Spleen (tissue), 11 donors: Measurements from ENCODE around the gene PCDHGA2. TPM values are rescaled to one million over a fixed set of nuclear protein-coding genes. Genes with fewer than 3 reads are reported as not detected.

Experiments
- DNase-seq: peaks from one replicate; pipeline ENCODE4 v3.0.0-alpha.2; 2020
- H3K27ac ChIP-seq, 8 donors: fragments of 200-600 bp; sonication (generic) in 7 of 8; 1 replicate in 4 of 8; 2 replicates in 4 of 8; pipeline versions ENCODE4 v1.5.0 to v1.8.0; 2016 to 2021; ENCODE audit warnings: inconsistent platforms in 4 of 8, mild to moderate bottlenecking in 4 of 8, moderate library complexity in 1 of 8
- H3K27me3 ChIP-seq, 7 donors: fragments of 200-600 bp; sonication (generic) in 6 of 7; replicated peaks in 1 of 7; 1 replicate in 4 of 7; 2 replicates in 3 of 7; pipeline versions ENCODE4 v1.5.0 to v1.8.0; 2016 to 2021; ENCODE audit warnings: inconsistent platforms in 3 of 7, mild to moderate bottlenecking in 1 of 7
- H3K36me3 ChIP-seq, 6 donors: fragments of 200-600 bp; sonication (generic) in 5 of 6; 1 replicate in 4 of 6; 2 replicates in 2 of 6; pipeline versions ENCODE4 v1.5.0 to v1.8.0; 2016 to 2021; ENCODE audit warnings: inconsistent platforms in 2 of 6
- H3K4me1 ChIP-seq, 6 donors: fragments of 200-600 bp; sonication (generic) in 5 of 6; 1 replicate in 3 of 6; 2 replicates in 3 of 6; pipeline versions ENCODE4 v1.5.0 to v1.8.0; 2016 to 2021; ENCODE audit warnings: inconsistent platforms in 3 of 6
- H3K4me3 ChIP-seq, 8 donors: fragments of 200-600 bp; sonication (generic) in 7 of 8; 1 replicate in 4 of 8; 2 replicates in 4 of 8; pipeline versions ENCODE4 v1.5.0 to v1.8.0; 2016 to 2021; ENCODE audit warnings: inconsistent platforms in 4 of 8, mild to moderate bottlenecking in 4 of 8, moderate library complexity in 2 of 8
- H3K9me3 ChIP-seq, 8 donors: fragments of 200-600 bp; sonication (generic) in 7 of 8; 1 replicate in 4 of 8; 2 replicates in 4 of 8; pipeline versions ENCODE4 v1.5.0 to v1.8.0; 2016 to 2021; ENCODE audit warnings: inconsistent platforms in 4 of 8
- POLR2A ChIP-seq, 3 donors: fragments of 450-650 bp; IDR thresholded peaks; one replicate each; pipeline ENCODE4 v1.5.1; 2017; ENCODE audit warnings: antibody characterized with exemption in 3 of 3, mild to moderate bottlenecking in 1 of 3
- POLR2AphosphoS5 ChIP-seq, 3 donors: sonication (generic); formaldehyde crosslinking; IDR thresholded peaks; one replicate each; pipeline ENCODE4 v1.5.1; 2017; ENCODE audit warnings: antibody characterized with exemption in 3 of 3
- WGBS, 5 donors: extraction: QIAGEN DNeasy Blood & Tissue Kit in 3 of 5; methylation state at CpG; one replicate each; pipeline versions ENCODE4 v1.1.5 to v1.1.7; 2013 to 2018; 5-methylcytosine and 5-hydroxymethylcytosine counted together
- intact Hi-C: fragments of 100-400 bp; cut with DNase I; formaldehyde crosslinking; loops from one replicate; pipeline ENCODE4 v1.15.0; 2023; ENCODE audit warnings: low total_unique reads
- polyA plus RNA-seq, 3 donors: library from polyadenylated mRNA; stranded (reverse); fragments of 200-250 nt; gene quantifications; one replicate each; pipeline ENCODE4 v1.2.1, GENCODE V29; 2013
- total RNA-seq, 7 donors: library from RNA; depleted of rRNA in 3 of 7; stranded (reverse); fragments of >200 nt in 3 of 7; fragmentation: NEBNext Ultra II Directional in 4 of 7; extraction: Animal tissue kit (Norgen Biotek cat#: 25700) in 4 of 7; gene quantifications; one replicate each; pipeline versions ENCODE4 v1.1.0 to v1.2.1, GENCODE V29; 2016 to 2021
- TF ChIP-seq, protein P1 (sequence below), 11 experiments: fragments of 200-600 bp in 7 of 11; fragments of 450-650 bp in 4 of 11; sonication (generic) in 4 of 11; IDR thresholded peaks in 8 of 11; conservative IDR thresholded peaks in 3 of 11; 1 replicate in 7 of 11; 2 replicates in 4 of 11; pipeline versions ENCODE4 v1.4.0 to v1.8.0; 2016 to 2021; ENCODE audit warnings: antibody characterized with exemption in 11 of 11, inconsistent platforms in 4 of 11, mild to moderate bottlenecking in 1 of 11
- donor health status: healthy with polysubstance abuse.
- donor health status: DM: no; HTN: no; CAD: no; lungs with moderate emphysema.
- donor health status: DM: no; HTN: no; CAD: no.
- donor health status: Bipolar disorder and iron deficiency.
- donor health status: healthy.
- donor health status: DM: no; HTN: no; CAD: no.
- donor health status: DM: yes; HTN: yes; CAD: no.

The PCDHGA2 gene
- total and polyA plus RNA-seq, 10 donors = 0.04 to 3.9 (median 1.4) TPM

GRCh38 chr5:141392429-141393198 is 54.1 kb downstream of the PCDHGA2 start, which contains the start of gene PCDHGA8:
Gene PCDHGA8 (plus strand): TSS chr5:141392633. CDS start chr5:141392814, 181 bp downstream.
- peak within 1 kb of the TSS in 1 of 8 donors; percentile 6 for H3K4me3 ChIP-seq
- peaks cover 0 to 96% (median 11%) of the 10 kb centered on the region in 7 donors for H3K27me3 ChIP-seq
- DNase-seq = no peak
- peaks cover 0 to 10% (median 0%) of the 10 kb centered on the region in 6 donors for H3K36me3 ChIP-seq
- intact Hi-C loops = no loop called here
- H3K4me1 ChIP-seq = no peaks in the 10 kb centered on the region
- no peak within 1 kb of the TSS for H3K27ac ChIP-seq
- TF ChIP-seq, protein P1, sequence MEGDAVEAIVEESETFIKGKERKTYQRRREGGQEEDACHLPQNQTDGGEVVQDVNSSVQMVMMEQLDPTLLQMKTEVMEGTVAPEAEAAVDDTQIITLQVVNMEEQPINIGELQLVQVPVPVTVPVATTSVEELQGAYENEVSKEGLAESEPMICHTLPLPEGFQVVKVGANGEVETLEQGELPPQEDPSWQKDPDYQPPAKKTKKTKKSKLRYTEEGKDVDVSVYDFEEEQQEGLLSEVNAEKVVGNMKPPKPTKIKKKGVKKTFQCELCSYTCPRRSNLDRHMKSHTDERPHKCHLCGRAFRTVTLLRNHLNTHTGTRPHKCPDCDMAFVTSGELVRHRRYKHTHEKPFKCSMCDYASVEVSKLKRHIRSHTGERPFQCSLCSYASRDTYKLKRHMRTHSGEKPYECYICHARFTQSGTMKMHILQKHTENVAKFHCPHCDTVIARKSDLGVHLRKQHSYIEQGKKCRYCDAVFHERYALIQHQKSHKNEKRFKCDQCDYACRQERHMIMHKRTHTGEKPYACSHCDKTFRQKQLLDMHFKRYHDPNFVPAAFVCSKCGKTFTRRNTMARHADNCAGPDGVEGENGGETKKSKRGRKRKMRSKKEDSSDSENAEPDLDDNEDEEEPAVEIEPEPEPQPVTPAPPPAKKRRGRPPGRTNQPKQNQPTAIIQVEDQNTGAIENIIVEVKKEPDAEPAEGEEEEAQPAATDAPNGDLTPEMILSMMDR (IDR thresholded peaks at IDR 0.05 in 8 of 11, conservative IDR thresholded peaks at IDR 0.05 in 3 of 11) = no peak
- TF ChIP-seq POLR2AphosphoS5 (IDR thresholded peaks at IDR 0.05) (no peak), POLR2A (IDR thresholded peaks at IDR 0.05) (no peak)
- peaks cover 0 to 96% (median 85%) of the 10 kb centered on the region in 8 donors for H3K9me3 ChIP-seq
- 29 to 36% (median 32%) methylated on average over 32 to 38 of the region's 38 CpGs for WGBS, 5 donors

Other genes starting within 250 kb of the PCDHGA2 start
Only the 30 nearest of the 38 such genes appear.
- gene PCDHB9, start 151.6 kb upstream of the PCDHGA2 start, total RNA-seq = 1 to 10 TPM in 5 of 7 donors, under 1 TPM in 2; 0.40 to 4.9 (median 1.5) TPM
- gene PCDHB9, start 151.6 kb upstream of the PCDHGA2 start, polyA plus RNA-seq = under 1 TPM; 0.06 to 0.19 (median 0.09) TPM
- 1 to 10 TPM in 4 of 7 donors, under 1 TPM in 3; 0.74 to 2.7 (median 1.4) TPM for gene PCDHB10, start 146.4 kb upstream of the PCDHGA2 start, total RNA-seq
- gene PCDHB10, start 146.4 kb upstream of the PCDHGA2 start, polyA plus RNA-seq = under 1 TPM; 0.09 to 0.26 (median 0.15) TPM
- gene PCDHB11, start 139.1 kb upstream of the PCDHGA2 start, total RNA-seq = 1 to 10 TPM in 5 of 7 donors, under 1 TPM in 2; 0.68 to 3.4 (median 1.2) TPM
- under 1 TPM; 0.07 to 0.19 (median 0.14) TPM for gene PCDHB11, start 139.1 kb upstream of the PCDHGA2 start, polyA plus RNA-seq
- 1 to 10 TPM; 1.1 to 2.4 (median 1.8) TPM for gene PCDHB12, start 130.0 kb upstream of the PCDHGA2 start, total RNA-seq
- gene PCDHB12, start 130.0 kb upstream of the PCDHGA2 start, polyA plus RNA-seq = under 1 TPM; 0.11 to 0.16 (median 0.11) TPM
- gene PCDHB13, start 124.8 kb upstream of the PCDHGA2 start, total RNA-seq = 1 to 10 TPM; 1.4 to 6.8 (median 4.0) TPM
- gene PCDHB13, start 124.8 kb upstream of the PCDHGA2 start, polyA plus RNA-seq = under 1 TPM; 0.09 to 0.38 (median 0.12) TPM
- 1 to 10 TPM; 1.6 to 5.9 (median 2.8) TPM for gene PCDHB14, start 115.4 kb upstream of the PCDHGA2 start, total RNA-seq
- under 1 TPM; 0.27 to 0.93 (median 0.30) TPM for gene PCDHB14, start 115.4 kb upstream of the PCDHGA2 start, polyA plus RNA-seq
- 1 to 10 TPM; 1.7 to 5.6 (median 3.8) TPM for gene PCDHB15, start 93.4 kb upstream of the PCDHGA2 start, total RNA-seq
- 1 to 10 TPM in 1 of 3 donors, under 1 TPM in 2; 0.42 to 1.1 (median 0.72) TPM for gene PCDHB15, start 93.4 kb upstream of the PCDHGA2 start, polyA plus RNA-seq
- gene SLC25A2, start 34.7 kb upstream of the PCDHGA2 start, total RNA-seq = 1 to 10 TPM in 6 of 7 donors, under 1 TPM in 1; 0.57 to 3.0 (median 2.2) TPM
- gene SLC25A2, start 34.7 kb upstream of the PCDHGA2 start, polyA plus RNA-seq = under 1 TPM; 0.05 to 0.22 (median 0.07) TPM
- gene TAF7, start 18.0 kb upstream of the PCDHGA2 start, total RNA-seq = 10 to 100 TPM; 67.6 to 80.6 (median 75.7) TPM
- gene TAF7, start 18.0 kb upstream of the PCDHGA2 start, polyA plus RNA-seq = 100 to 1,000 TPM in 2 of 3 donors, 10 to 100 TPM in 1; 91.1 to 112 (median 111) TPM
- under 1 TPM in 6 of 7 donors, not detected in 1; 0.17 to 0.52 (median 0.36) TPM for gene PCDHGA1, start 8.2 kb upstream of the PCDHGA2 start, total RNA-seq
- gene PCDHGA1, start 8.2 kb upstream of the PCDHGA2 start, polyA plus RNA-seq = under 1 TPM; 0.04 to 0.06 (median 0.06) TPM
- gene PCDHGA3, start 5.1 kb downstream of the PCDHGA2 start, total RNA-seq = 1 to 10 TPM in 5 of 7 donors, under 1 TPM in 2; 0.60 to 4.4 (median 2.1) TPM
- under 1 TPM in 1 of 3 donors, not detected in 2; 0.22 TPM for gene PCDHGA3, start 5.1 kb downstream of the PCDHGA2 start, polyA plus RNA-seq
- gene PCDHGB1, start 11.3 kb downstream of the PCDHGA2 start, total RNA-seq = 1 to 10 TPM in 6 of 7 donors, under 1 TPM in 1; 0.87 to 3.7 (median 1.6) TPM
- under 1 TPM in 2 of 3 donors, not detected in 1; 0.04 to 0.10 TPM for gene PCDHGB1, start 11.3 kb downstream of the PCDHGA2 start, polyA plus RNA-seq
- gene PCDHGA4, start 16.3 kb downstream of the PCDHGA2 start, total RNA-seq = 1 to 10 TPM; 1.4 to 4.5 (median 2.7) TPM
- under 1 TPM; 0.04 to 0.16 (median 0.05) TPM for gene PCDHGA4, start 16.3 kb downstream of the PCDHGA2 start, polyA plus RNA-seq
- 1 to 10 TPM; 1.7 to 4.5 (median 3.5) TPM for gene PCDHGB2, start 21.2 kb downstream of the PCDHGA2 start, total RNA-seq
- under 1 TPM in 2 of 3 donors, not detected in 1; 0.09 to 0.22 TPM for gene PCDHGB2, start 21.2 kb downstream of the PCDHGA2 start, polyA plus RNA-seq
- gene PCDHGA5, start 25.4 kb downstream of the PCDHGA2 start, total RNA-seq = 1 to 10 TPM; 1.4 to 3.1 (median 2.3) TPM
- gene PCDHGA5, start 25.4 kb downstream of the PCDHGA2 start, polyA plus RNA-seq = under 1 TPM in 2 of 3 donors, not detected in 1; 0.04 to 0.22 TPM
- gene PCDHGB3, start 31.5 kb downstream of the PCDHGA2 start, total RNA-seq = 1 to 10 TPM; 1.3 to 5.0 (median 3.9) TPM
- under 1 TPM; 0.06 to 0.38 (median 0.09) TPM for gene PCDHGB3, start 31.5 kb downstream of the PCDHGA2 start, polyA plus RNA-seq
- gene PCDHGA6, start 35.1 kb downstream of the PCDHGA2 start, total RNA-seq = 1 to 10 TPM; 2.2 to 5.0 (median 4.2) TPM
- gene PCDHGA6, start 35.1 kb downstream of the PCDHGA2 start, polyA plus RNA-seq = under 1 TPM; 0.35 to 0.58 (median 0.54) TPM
- 1 to 10 TPM; 1.2 to 5.4 (median 2.0) TPM for gene PCDHGA7, start 44.0 kb downstream of the PCDHGA2 start, total RNA-seq
- under 1 TPM; 0.18 to 0.29 (median 0.22) TPM for gene PCDHGA7, start 44.0 kb downstream of the PCDHGA2 start, polyA plus RNA-seq
- 1 to 10 TPM; 1.6 to 3.9 (median 3.0) TPM for gene PCDHGB4, start 48.9 kb downstream of the PCDHGA2 start, total RNA-seq
- under 1 TPM; 0.02 to 0.29 (median 0.14) TPM for gene PCDHGB4, start 48.9 kb downstream of the PCDHGA2 start, polyA plus RNA-seq
- 1 to 10 TPM in 6 of 7 donors, under 1 TPM in 1; 0.70 to 3.9 (median 2.1) TPM for gene PCDHGA8, start 53.9 kb downstream of the PCDHGA2 start, total RNA-seq
- gene PCDHGA8, start 53.9 kb downstream of the PCDHGA2 start, polyA plus RNA-seq = under 1 TPM in 2 of 3 donors, not detected in 1; 0.04 to 0.13 TPM
- gene PCDHGB5, start 59.2 kb downstream of the PCDHGA2 start, total RNA-seq = 1 to 10 TPM; 3.9 to 8.0 (median 5.6) TPM
- under 1 TPM; 0.07 to 0.32 (median 0.17) TPM for gene PCDHGB5, start 59.2 kb downstream of the PCDHGA2 start, polyA plus RNA-seq
- gene PCDHGA9, start 64.0 kb downstream of the PCDHGA2 start, total RNA-seq = 1 to 10 TPM; 2.6 to 9.6 (median 4.7) TPM
- under 1 TPM in 2 of 3 donors, not detected in 1; 0.11 to 0.29 TPM for gene PCDHGA9, start 64.0 kb downstream of the PCDHGA2 start, polyA plus RNA-seq
- 1 to 10 TPM; 3.1 to 6.8 (median 5.2) TPM for gene PCDHGB6, start 69.3 kb downstream of the PCDHGA2 start, total RNA-seq
- gene PCDHGB6, start 69.3 kb downstream of the PCDHGA2 start, polyA plus RNA-seq = under 1 TPM; 0.13 to 0.42 (median 0.20) TPM
- gene PCDHGA10, start 74.2 kb downstream of the PCDHGA2 start, total RNA-seq = 1 to 10 TPM; 2.5 to 6.9 (median 4.6) TPM
- under 1 TPM; 0.15 to 0.35 (median 0.17) TPM for gene PCDHGA10, start 74.2 kb downstream of the PCDHGA2 start, polyA plus RNA-seq
- gene PCDHGB7, start 78.9 kb downstream of the PCDHGA2 start, total RNA-seq = 10 to 100 TPM in 2 of 7 donors, 1 to 10 TPM in 5; 5.7 to 11.9 (median 8.1) TPM
- under 1 TPM; 0.14 to 0.42 (median 0.15) TPM for gene PCDHGB7, start 78.9 kb downstream of the PCDHGA2 start, polyA plus RNA-seq
- 1 to 10 TPM; 1.8 to 5.7 (median 3.2) TPM for gene PCDHGA11, start 82.3 kb downstream of the PCDHGA2 start, total RNA-seq
- gene PCDHGA11, start 82.3 kb downstream of the PCDHGA2 start, polyA plus RNA-seq = under 1 TPM; 0.13 to 0.26 (median 0.18) TPM
- 1 to 10 TPM; 3.3 to 6.3 (median 5.4) TPM for gene PCDHGA12, start 91.7 kb downstream of the PCDHGA2 start, total RNA-seq
- under 1 TPM; 0.02 to 0.54 (median 0.12) TPM for gene PCDHGA12, start 91.7 kb downstream of the PCDHGA2 start, polyA plus RNA-seq
- gene PCDHGC3, start 137.2 kb downstream of the PCDHGA2 start, total RNA-seq = 10 to 100 TPM; 10.7 to 26.7 (median 22.5) TPM
- gene PCDHGC3, start 137.2 kb downstream of the PCDHGA2 start, polyA plus RNA-seq = 10 to 100 TPM in 2 of 3 donors, 1 to 10 TPM in 1; 7.0 to 12.7 (median 10.3) TPM
- gene PCDHGC4, start 146.3 kb downstream of the PCDHGA2 start, total RNA-seq = 1 to 10 TPM; 1.3 to 3.9 (median 2.6) TPM
- gene PCDHGC4, start 146.3 kb downstream of the PCDHGA2 start, polyA plus RNA-seq = under 1 TPM in 2 of 3 donors, not detected in 1; 0.03 TPM
- gene PCDHGC5, start 150.3 kb downstream of the PCDHGA2 start, total RNA-seq = 1 to 10 TPM in 5 of 7 donors, under 1 TPM in 2; 0.93 to 2.5 (median 1.2) TPM
- gene PCDHGC5, start 150.3 kb downstream of the PCDHGA2 start, polyA plus RNA-seq = under 1 TPM in 2 of 3 donors, not detected in 1; 0.02 to 0.10 TPM